HepG2 (cell line): ENCODE data around the gene ALS2. TPM values are rescaled to one million over a fixed set of nuclear protein-coding genes. Genes with fewer than 3 reads are reported as not detected.

Experiments used
- BORCS8-MEF2B ChIP-seq: sonication (generic); formaldehyde crosslinking; IDR thresholded peaks from 2 replicates; pipeline ENCODE4 v1.8.0; 2022; ENCODE audit warnings: mild to moderate bottlenecking, missing genetic modification reagents
- ETV6 ChIP-seq: sonication (generic); formaldehyde crosslinking; conservative IDR thresholded peaks from 2 replicates; pipeline ENCODE4 v1.4.0; 2020; ENCODE audit warnings: missing genetic modification reagents
- HIC2 ChIP-seq: sonication (generic); formaldehyde crosslinking; IDR thresholded peaks from 2 replicates; pipeline ENCODE4 v1.9.0; 2022; ENCODE audit warnings: low read depth, missing genetic modification reagents
- MEIS2 ChIP-seq: sonication (generic); formaldehyde crosslinking; IDR thresholded peaks from 2 replicates; pipeline ENCODE4 v1.9.0; 2021; ENCODE audit warnings: mild to moderate bottlenecking, missing genetic modification reagents
- PITX1 ChIP-seq: sonication (generic); formaldehyde crosslinking; IDR thresholded peaks from 2 replicates; pipeline ENCODE4 v1.5.1; 2020; ENCODE audit warnings: mild to moderate bottlenecking, missing genetic modification reagents
- ZNF318 ChIP-seq: sonication (generic); formaldehyde crosslinking; IDR thresholded peaks from 2 replicates; pipeline ENCODE4 v1.4.0; 2020; ENCODE audit warnings: mild to moderate bottlenecking, missing genetic modification reagents
- polyA plus RNA-seq, 8 experiments: library from polyadenylated mRNA; depleted of rRNA in 3 of 8; stranded (reverse) in 7 of 8; unstranded in 1 of 8; fragments of >200 nt; fragmentation: Illumina TruSeq in 4 of 8; extraction: Trizol in 4 of 8; gene quantifications; 2 replicates each; pipeline versions ENCODE4 v1.2.1 to v1.2.3, GENCODE V29; 2011 to 2016; ENCODE audit warnings: low read depth in 4 of 8, missing spikeins in 1 of 8, mixed read lengths in 1 of 8; ENCODE audit not compliant: insufficient read depth in 1 of 8
- total RNA-seq, 5 experiments: library from RNA; depleted of rRNA; stranded (reverse); fragments of >200 nt; fragmentation: Illumina TruSeq; extraction: Trizol; gene quantifications; 2 replicates each; pipeline ENCODE4 v1.2.3, GENCODE V29; 2016; ENCODE audit warnings: low read depth in 1 of 5

The ALS2 gene
- total and polyA plus RNA-seq, 2 of the 13 experiments (the other 11 are each of a cell fraction or from before 2014, with no cell fraction given), result 12.7 to 19.3 TPM

- TF ChIP-seq ZNF318 (CRISPR knock-in tag) (no peak), HIC2 (no peak), BORCS8-MEF2B (no peak), ETV6 (CRISPR knock-in tag) (no peak), PITX1 (no peak), MEIS2 (no peak)
These were observed 82.0 kb downstream of the ALS2 start, which contains the start of gene MPP4 (continued) for GRCh38 chr2:201698588-201699226.
